HG02588 (cell line): Measurements from ENCODE around the gene SMAD1.

Source experiments
- ATAC-seq: cut with Tn5 transposase; IDR thresholded peaks from one replicate; pipeline ENCODE4 v1.9.1; 2021; ENCODE audit warnings: mild to moderate bottlenecking, moderate library complexity; ENCODE audit not compliant: unreplicated experiment

Gene SMAD1

GRCh38 chr4:145488310-145488709 lies 6.7 kb downstream of the SMAD1 start:
- no peak for ATAC-seq

- no peak for ATAC-seq
These were observed 7.9 kb downstream of the SMAD1 start for GRCh38 chr4:145489556-145489955.

GRCh38 chr4:145490361-145490760 lies 8.7 kb downstream of the SMAD1 start:
- ATAC-seq, result no peak

GRCh38 chr4:145490796-145491195 lies 9.1 kb downstream of the SMAD1 start:
- no peak for ATAC-seq

GRCh38 chr4:145492376-145492775 lies 10.7 kb downstream of the SMAD1 start:
- no peak for ATAC-seq

- ATAC-seq, result no peak
These were observed 11.5 kb downstream of the SMAD1 start for GRCh38 chr4:145493166-145493565.

- no peak for ATAC-seq
These were observed 13.1 kb downstream of the SMAD1 start for GRCh38 chr4:145494666-145495270.

GRCh38 chr4:145496292-145496691 lies 14.6 kb downstream of the SMAD1 start:
- no peak for ATAC-seq

- ATAC-seq, result no peak
These were observed 15.8 kb downstream of the SMAD1 start for GRCh38 chr4:145497199-145498149.

GRCh38 chr4:145498430-145498829 lies 16.8 kb downstream of the SMAD1 start:
- ATAC-seq, result peak; percentile 64

- ATAC-seq, result peak; percentile 44
These were observed 19.5 kb downstream of the SMAD1 start for GRCh38 chr4:145501051-145501660.

- ATAC-seq, result no peak
These were observed 21.2 kb downstream of the SMAD1 start for GRCh38 chr4:145502809-145503208.

- no peak for ATAC-seq
These were observed 21.9 kb downstream of the SMAD1 start for GRCh38 chr4:145503486-145504072.

- ATAC-seq, result no peak
These were observed 24.3 kb downstream of the SMAD1 start for GRCh38 chr4:145505995-145506394.

- no peak for ATAC-seq
These were observed 26.0 kb downstream of the SMAD1 start for GRCh38 chr4:145507636-145508035.

- no peak for ATAC-seq
These were observed 30.4 kb downstream of the SMAD1 start for GRCh38 chr4:145511913-145512522.

GRCh38 chr4:145513020-145513621 lies 31.5 kb downstream of the SMAD1 start:
- ATAC-seq, result no peak

GRCh38 chr4:145520172-145520571 lies 38.5 kb downstream of the SMAD1 start:
- no peak for ATAC-seq

- ATAC-seq, result no peak
These were observed 39.6 kb downstream of the SMAD1 start for GRCh38 chr4:145521282-145521681.

- no peak for ATAC-seq
These were observed 41.5 kb downstream of the SMAD1 start for GRCh38 chr4:145523117-145523516.

- no peak for ATAC-seq
These were observed 42.9 kb downstream of the SMAD1 start for GRCh38 chr4:145524552-145524951.
